ENCODE measurements around the gene KATNAL1. TPM values are rescaled to one million over a fixed set of nuclear protein-coding genes. Genes with fewer than 3 reads are reported as not detected.

The KATNAL1 gene
- total and polyA plus RNA-seq, 2 of the 4 experiments (the other 2 are of a cell fraction), result 6.9 to 16.8 TPM

- no peak overlapping the region for H3K14ac ChIP-seq (replicated peaks; ENCODE audit: low read depth, low read length)
- peaks cover 4% of the 10 kb centered on the region; the same call in 1 of the 2 replicates for H3K9me1 ChIP-seq (ENCODE audit: insufficient read depth, low read length)
- no peak overlapping the region for H3K9ac ChIP-seq (ENCODE audit: low read depth, low read length)
- no peak overlapping the region for H3K18ac ChIP-seq (ENCODE audit: low read depth, low read length)
- no peaks in the 10 kb centered on the region for H3K27me3 ChIP-seq (ENCODE audit: control insufficient read depth, insufficient read depth, low read length)
- no peak overlapping the region for H3K4me2 ChIP-seq (ENCODE audit: low read depth, low read length)
- no peak overlapping the region for H3K23ac ChIP-seq (ENCODE audit: low read depth, low read length)
- H2BK15ac ChIP-seq (ENCODE audit: low read depth, low read length), result no peak overlapping the region
- no peak overlapping the region for H2BK5ac ChIP-seq (ENCODE audit: low read depth, low read length, poor library complexity, severe bottlenecking)
- intact Hi-C loops (cut with micrococcal nuclease), result no loop called here
- ATAC-seq (ENCODE audit: low read depth) (no peak), DNase-seq (no peak)
- H3K27ac ChIP-seq (ENCODE audit: insufficient read depth, low read length), result no peak overlapping the region
- no CpG with 5 or more reads among the region's 5 CpGs for WGBS, 2 experiments (ENCODE audit: extremely low coverage in 2 of 2, insufficient read length in 1 of 2)
- H3K9me3 ChIP-seq (ENCODE audit: control insufficient read depth, insufficient read depth, low read length), result no peaks in the 10 kb centered on the region
- H3K4ac ChIP-seq (ENCODE audit: low read depth, low read length), result no peak overlapping the region
- POLR2A ChIA-PET (ENCODE audit: unreplicated experiment), result no interaction called here
- TF ChIP-seq CHD1 (IDR thresholded peaks at IDR 0.05; ENCODE audit: low read depth, low read length) (no peak), CTCF (conservative IDR thresholded peaks at IDR 0.05; ENCODE audit: low read depth, low read length) (no peak), FOS (IDR thresholded peaks at IDR 0.05; ENCODE audit: low read depth, low read length) (no peak), POLR2A (IDR thresholded peaks at IDR 0.05; ENCODE audit: low read depth, low read length) (no peak), RAD21 (IDR thresholded peaks at IDR 0.05; ENCODE audit: low read length) (no peak), NFE2L2 (IDR thresholded peaks at IDR 0.05; ENCODE audit: low read depth, low read length) (no peak), MAFK (IDR thresholded peaks at IDR 0.05; ENCODE audit: low read depth, low read length) (no peak), RFX5 (IDR thresholded peaks at IDR 0.05; ENCODE audit: low read depth, low read length) (no peak), CEBPB (IDR thresholded peaks at IDR 0.05; ENCODE audit: low read depth, low read length) (no peak), SMC3 (IDR thresholded peaks at IDR 0.05; ENCODE audit: low read depth, low read length) (no peak), MAZ (IDR thresholded peaks at IDR 0.05; ENCODE audit: borderline replicate concordance, low read depth, low read length) (no peak), BHLHE40 (IDR thresholded peaks at IDR 0.05; ENCODE audit: low read depth, low read length) (no peak), MXI1 (IDR thresholded peaks at IDR 0.05; ENCODE audit: borderline replicate concordance, low read depth, low read length) (no peak), USF2 (IDR thresholded peaks at IDR 0.05; ENCODE audit: low read depth, low read length) (no peak), ELK1 (IDR thresholded peaks at IDR 0.05; ENCODE audit: borderline replicate concordance, low read depth, low read length) (no peak), RCOR1 (IDR thresholded peaks at IDR 0.05; ENCODE audit: insufficient replicate concordance, low read length) (no peak)
- H4K91ac ChIP-seq (ENCODE audit: insufficient read depth, low read depth, low read length), result no peak overlapping the region
- in situ Hi-C loops (cut with MboI; ENCODE audit: low sequenced_read_pairs), result no loop called here
- BruUV-seq (replicated peaks), result no TSS peak
- no peak overlapping the region for H2BK20ac ChIP-seq (ENCODE audit: low read depth, low read length)
- dilution Hi-C loops (cut with HindIII; ENCODE audit: low sequenced_read_pairs, unreplicated experiment), result no loop called here
- no peak overlapping the region for H3K4me3 ChIP-seq (ENCODE audit: insufficient read depth, low read depth, low read length)
- H3K79me1 ChIP-seq (ENCODE audit: low read depth in 1 of 2, low read length in 2 of 2), result peaks cover 7 to 8% of the 10 kb centered on the region in 2 experiments
- no peak overlapping the region for H2AK9ac ChIP-seq (replicated peaks; ENCODE audit: low read depth, low read length, poor library complexity)
- no peaks in the 10 kb centered on the region for H3K36me3 ChIP-seq (ENCODE audit: control insufficient read depth, insufficient read depth, low read length)
- CTCF ChIA-PET, result no interaction called here
- H3K56ac ChIP-seq (ENCODE audit: extremely low read depth, insufficient read depth, low read length), result no peak overlapping the region
- H4K5ac ChIP-seq (ENCODE audit: low read depth, low read length), result no peak overlapping the region
- H2BK120ac ChIP-seq (ENCODE audit: low read depth, low read length), result no peak overlapping the region
- no peak overlapping the region for H2AFZ ChIP-seq (replicated peaks; ENCODE audit: low read length, poor library complexity)
- H4K20me1 ChIP-seq (ENCODE audit: insufficient read depth, low read length), result no peaks in the 10 kb centered on the region
- no peak overlapping the region for H2AK5ac ChIP-seq (ENCODE audit: low read depth, low read length)
- no peaks in the 10 kb centered on the region for H3K4me1 ChIP-seq (ENCODE audit: control insufficient read depth, insufficient read depth, low read length)
- no peak overlapping the region for H4K8ac ChIP-seq (ENCODE audit: low read depth in 2 of 2, low read length in 2 of 2)
Observed at GRCh38 chr13:30319655-30320054, 12.3 kb upstream of the KATNAL1 start.

All from IMR-90 (cell line).